GM23338 (cell line): ENCODE measurements around the gene CANX. TPM values are rescaled to one million over a fixed set of nuclear protein-coding genes. Genes with fewer than 3 reads are reported as not detected.

Source experiments
- ATAC-seq: fragments of 200-7000 bp; cut with Tn5 transposase; 3 replicates; pipeline ENCODE4 v1.9.1; 2020
- DNase-seq: peaks from one replicate; pipeline ENCODE4 v3.0.0-alpha.2; 2015; ENCODE audit warnings: low spot score
- H2AFZ ChIP-seq: fragments of 200-600 bp; sonication (generic); 2 replicates; pipeline ENCODE4 v1.8.0; 2016; ENCODE audit warnings: antibody characterized with exemption, mild to moderate bottlenecking, moderate library complexity
- H3F3A ChIP-seq: fragments of 200-600 bp; sonication (generic); replicated peaks from 2 replicates; pipeline ENCODE4 v1.8.0; 2017; ENCODE audit warnings: antibody characterized with exemption, mixed run types, low read depth
- H3K27ac ChIP-seq: fragments of 200-600 bp; sonication (generic); 2 replicates; pipeline ENCODE4 v1.6.1; 2016; ENCODE audit warnings: low read depth
- H3K27me3 ChIP-seq: fragments of 200-600 bp; sonication (generic); 2 replicates; pipeline ENCODE4 v1.8.0; 2016; ENCODE audit warnings: mild to moderate bottlenecking, mixed run types, moderate library complexity; ENCODE audit not compliant: insufficient read depth
- H3K36me3 ChIP-seq: fragments of 200-600 bp; sonication (generic); 2 replicates; pipeline ENCODE4 v1.8.0; 2016; ENCODE audit warnings: mild to moderate bottlenecking; ENCODE audit not compliant: insufficient read depth
- H3K4me1 ChIP-seq: fragments of 200-600 bp; sonication (generic); 2 replicates; pipeline ENCODE4 v1.8.0; 2016; ENCODE audit warnings: mild to moderate bottlenecking, moderate library complexity; ENCODE audit not compliant: insufficient read depth
- H3K4me2 ChIP-seq: fragments of 200-600 bp; sonication (generic); 2 replicates; pipeline ENCODE4 v1.7.1; 2017; ENCODE audit warnings: mixed run types
- H3K4me3 ChIP-seq: fragments of 200-600 bp; sonication (generic); 2 replicates; pipeline ENCODE4 v1.6.1; 2016; ENCODE audit warnings: mixed run types
- H3K79me2 ChIP-seq: fragments of 200-600 bp; sonication (generic); replicated peaks from 2 replicates; pipeline ENCODE4 v1.8.0; 2017; ENCODE audit warnings: mild to moderate bottlenecking; ENCODE audit not compliant: insufficient read depth
- H3K9me2 ChIP-seq: fragments of 200-600 bp; sonication (generic); 2 replicates; pipeline ENCODE4 v1.8.0; 2017; ENCODE audit not compliant: insufficient read depth
- H4K20me1 ChIP-seq: fragments of 200-600 bp; sonication (generic); replicated peaks from 2 replicates; pipeline ENCODE4 v1.8.0; 2017; ENCODE audit warnings: mild to moderate bottlenecking; ENCODE audit not compliant: insufficient read depth
- H3K27ac Mint-ChIP-seq: 2 replicates; pipeline ENCODE4 v1.8.0; 2020; ENCODE audit warnings: inconsistent platforms, mild to moderate bottlenecking, moderate library complexity, mixed read lengths
- H3K27me3 Mint-ChIP-seq: 3 replicates; pipeline ENCODE4 v1.8.0; 2022; ENCODE audit warnings: low read depth, mild to moderate bottlenecking, moderate library complexity, mixed read lengths, inconsistent platforms; ENCODE audit not compliant: insufficient read depth, poor library complexity
- H3K36me3 Mint-ChIP-seq: 3 replicates; pipeline ENCODE4 v1.8.0; 2021; ENCODE audit warnings: low read depth, mild to moderate bottlenecking, inconsistent platforms, moderate library complexity, mixed read lengths
- H3K4me1 Mint-ChIP-seq: 3 replicates; pipeline ENCODE4 v1.8.0; 2020; ENCODE audit warnings: mild to moderate bottlenecking, inconsistent platforms, mixed read lengths
- H3K4me3 Mint-ChIP-seq: 3 replicates; pipeline ENCODE4 v1.8.0; 2021; ENCODE audit warnings: moderate library complexity, mild to moderate bottlenecking, inconsistent platforms, mixed read lengths
- H3K9me3 Mint-ChIP-seq: 3 replicates; pipeline ENCODE4 v1.8.0; 2020; ENCODE audit warnings: moderate library complexity, mild to moderate bottlenecking, inconsistent platforms, mixed read lengths
- polyA plus RNA-seq: library from polyadenylated mRNA; unstranded; fragments of >200 nt; fragmentation: Nextera tagmentation; extraction: Ambion mirVana; gene quantifications from 2 replicates; pipeline ENCODE4 v1.2.1, GENCODE V29; 2016
- total RNA-seq: library from RNA; depleted of rRNA; stranded (reverse); fragments of >200 nt; shearing (Covaris generic); gene quantifications from 2 replicates; pipeline ENCODE4 v1.2.3, GENCODE V29; 2014
- TF ChIP-seq, protein P1 (sequence below): fragments of 250-450 bp; sonication (Bioruptor Pico); IDR thresholded peaks from 2 replicates; pipeline ENCODE4 v1.5.0; 2020; ENCODE audit warnings: mild to moderate bottlenecking, moderate library complexity
- TF ChIP-seq, protein P2 (sequence below), 2 experiments: fragments of 200-600 bp in 1 of 2; sonication (generic) in 1 of 2; conservative IDR thresholded peaks; 2 replicates each; pipeline versions ENCODE4 v1.5.1 to v1.6.1; 2016 to 2017; ENCODE audit warnings: antibody characterized with exemption in 2 of 2, low read depth in 2 of 2, mild to moderate bottlenecking in 2 of 2, moderate library complexity in 1 of 2
- TF ChIP-seq, protein P3 (sequence below): IDR thresholded peaks from 2 replicates; pipeline ENCODE4 v1.6.1; 2016; ENCODE audit warnings: antibody characterized with exemption

Gene CANX
- total and polyA plus RNA-seq, 2 experiments from 2014 or later = 177 to 530 TPM

- peaks cover 15% of the 10 kb centered on the region for H3K27me3 Mint-ChIP-seq
- H3K9me3 Mint-ChIP-seq = peaks cover 10% of the 10 kb centered on the region; the same call in 2 of the 3 replicates
Observed at GRCh38 chr5:179679014-179679674, 19.6 kb upstream of the CANX start.

More at GRCh38 chr5:179679014-179679674, 19.6 kb upstream of the CANX start:
- Histone ChIP-seq H4K20me1 (no peaks in the 10 kb centered on the region; the same call in 1 of the 2 replicates), H3K9me2 (no peaks in the 10 kb centered on the region), H3K4me1 (no peaks in the 10 kb centered on the region), H3K79me2 (0 out of 2 replicates have a peak, but pooled peaks cover 7% of the 10 kb centered on the region), H3K27me3 (no peaks in the 10 kb centered on the region; the same call in 1 of the 2 replicates), H3F3A (0 out of 2 replicates have a peak, but pooled peaks cover 11% of the 10 kb centered on the region), H3K27ac (no peak overlapping the region; the same call in 1 of the 2 replicates), H2AFZ (peak overlapping the region; percentile 94; the same call in 1 of the 2 replicates), H3K4me2 (peak overlapping the region; percentile 92), H3K4me3 (peak overlapping the region; percentile 93), H3K36me3 (no peaks in the 10 kb centered on the region; the same call in 1 of the 2 replicates)
- ATAC-seq (peak; percentile 76), DNase-seq (peak; percentile 95)
- H3K27ac Mint-ChIP-seq = peak overlapping the region; percentile 25
- H3K4me1 Mint-ChIP-seq = peaks cover 10% of the 10 kb centered on the region
- peaks cover 26% of the 10 kb centered on the region for H3K36me3 Mint-ChIP-seq
- TF ChIP-seq, protein P1, sequence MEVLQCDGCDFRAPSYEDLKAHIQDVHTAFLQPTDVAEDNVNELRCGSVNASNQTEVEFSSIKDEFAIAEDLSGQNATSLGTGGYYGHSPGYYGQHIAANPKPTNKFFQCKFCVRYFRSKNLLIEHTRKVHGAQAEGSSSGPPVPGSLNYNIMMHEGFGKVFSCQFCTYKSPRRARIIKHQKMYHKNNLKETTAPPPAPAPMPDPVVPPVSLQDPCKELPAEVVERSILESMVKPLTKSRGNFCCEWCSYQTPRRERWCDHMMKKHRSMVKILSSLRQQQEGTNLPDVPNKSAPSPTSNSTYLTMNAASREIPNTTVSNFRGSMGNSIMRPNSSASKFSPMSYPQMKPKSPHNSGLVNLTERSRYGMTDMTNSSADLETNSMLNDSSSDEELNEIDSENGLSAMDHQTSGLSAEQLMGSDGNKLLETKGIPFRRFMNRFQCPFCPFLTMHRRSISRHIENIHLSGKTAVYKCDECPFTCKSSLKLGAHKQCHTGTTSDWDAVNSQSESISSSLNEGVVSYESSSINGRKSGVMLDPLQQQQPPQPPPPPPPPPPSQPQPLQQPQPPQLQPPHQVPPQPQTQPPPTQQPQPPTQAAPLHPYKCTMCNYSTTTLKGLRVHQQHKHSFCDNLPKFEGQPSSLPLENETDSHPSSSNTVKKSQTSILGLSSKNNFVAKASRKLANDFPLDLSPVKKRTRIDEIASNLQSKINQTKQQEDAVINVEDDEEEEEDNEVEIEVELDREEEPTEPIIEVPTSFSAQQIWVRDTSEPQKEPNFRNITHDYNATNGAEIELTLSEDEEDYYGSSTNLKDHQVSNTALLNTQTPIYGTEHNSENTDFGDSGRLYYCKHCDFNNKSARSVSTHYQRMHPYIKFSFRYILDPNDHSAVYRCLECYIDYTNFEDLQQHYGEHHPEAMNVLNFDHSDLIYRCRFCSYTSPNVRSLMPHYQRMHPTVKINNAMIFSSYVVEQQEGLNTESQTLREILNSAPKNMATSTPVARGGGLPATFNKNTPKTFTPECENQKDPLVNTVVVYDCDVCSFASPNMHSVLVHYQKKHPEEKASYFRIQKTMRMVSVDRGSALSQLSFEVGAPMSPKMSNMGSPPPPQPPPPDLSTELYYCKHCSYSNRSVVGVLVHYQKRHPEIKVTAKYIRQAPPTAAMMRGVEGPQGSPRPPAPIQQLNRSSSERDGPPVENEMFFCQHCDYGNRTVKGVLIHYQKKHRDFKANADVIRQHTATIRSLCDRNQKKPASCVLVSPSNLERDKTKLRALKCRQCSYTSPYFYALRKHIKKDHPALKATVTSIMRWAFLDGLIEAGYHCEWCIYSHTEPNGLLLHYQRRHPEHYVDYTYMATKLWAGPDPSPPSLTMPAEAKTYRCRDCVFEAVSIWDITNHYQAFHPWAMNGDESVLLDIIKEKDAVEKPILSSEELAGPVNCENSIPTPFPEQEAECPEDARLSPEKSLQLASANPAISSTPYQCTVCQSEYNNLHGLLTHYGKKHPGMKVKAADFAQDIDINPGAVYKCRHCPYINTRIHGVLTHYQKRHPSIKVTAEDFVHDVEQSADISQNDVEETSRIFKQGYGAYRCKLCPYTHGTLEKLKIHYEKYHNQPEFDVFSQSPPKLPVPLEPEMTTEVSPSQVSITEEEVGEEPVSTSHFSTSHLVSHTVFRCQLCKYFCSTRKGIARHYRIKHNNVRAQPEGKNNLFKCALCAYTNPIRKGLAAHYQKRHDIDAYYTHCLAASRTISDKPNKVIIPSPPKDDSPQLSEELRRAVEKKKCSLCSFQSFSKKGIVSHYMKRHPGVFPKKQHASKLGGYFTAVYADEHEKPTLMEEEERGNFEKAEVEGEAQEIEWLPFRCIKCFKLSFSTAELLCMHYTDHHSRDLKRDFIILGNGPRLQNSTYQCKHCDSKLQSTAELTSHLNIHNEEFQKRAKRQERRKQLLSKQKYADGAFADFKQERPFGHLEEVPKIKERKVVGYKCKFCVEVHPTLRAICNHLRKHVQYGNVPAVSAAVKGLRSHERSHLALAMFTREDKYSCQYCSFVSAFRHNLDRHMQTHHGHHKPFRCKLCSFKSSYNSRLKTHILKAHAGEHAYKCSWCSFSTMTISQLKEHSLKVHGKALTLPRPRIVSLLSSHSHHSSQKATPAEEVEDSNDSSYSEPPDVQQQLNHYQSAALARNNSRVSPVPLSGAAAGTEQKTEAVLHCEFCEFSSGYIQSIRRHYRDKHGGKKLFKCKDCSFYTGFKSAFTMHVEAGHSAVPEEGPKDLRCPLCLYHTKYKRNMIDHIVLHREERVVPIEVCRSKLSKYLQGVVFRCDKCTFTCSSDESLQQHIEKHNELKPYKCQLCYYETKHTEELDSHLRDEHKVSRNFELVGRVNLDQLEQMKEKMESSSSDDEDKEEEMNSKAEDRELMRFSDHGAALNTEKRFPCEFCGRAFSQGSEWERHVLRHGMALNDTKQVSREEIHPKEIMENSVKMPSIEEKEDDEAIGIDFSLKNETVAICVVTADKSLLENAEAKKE (CRISPR knock-in tag) = no peak
- TF ChIP-seq, protein P2, sequence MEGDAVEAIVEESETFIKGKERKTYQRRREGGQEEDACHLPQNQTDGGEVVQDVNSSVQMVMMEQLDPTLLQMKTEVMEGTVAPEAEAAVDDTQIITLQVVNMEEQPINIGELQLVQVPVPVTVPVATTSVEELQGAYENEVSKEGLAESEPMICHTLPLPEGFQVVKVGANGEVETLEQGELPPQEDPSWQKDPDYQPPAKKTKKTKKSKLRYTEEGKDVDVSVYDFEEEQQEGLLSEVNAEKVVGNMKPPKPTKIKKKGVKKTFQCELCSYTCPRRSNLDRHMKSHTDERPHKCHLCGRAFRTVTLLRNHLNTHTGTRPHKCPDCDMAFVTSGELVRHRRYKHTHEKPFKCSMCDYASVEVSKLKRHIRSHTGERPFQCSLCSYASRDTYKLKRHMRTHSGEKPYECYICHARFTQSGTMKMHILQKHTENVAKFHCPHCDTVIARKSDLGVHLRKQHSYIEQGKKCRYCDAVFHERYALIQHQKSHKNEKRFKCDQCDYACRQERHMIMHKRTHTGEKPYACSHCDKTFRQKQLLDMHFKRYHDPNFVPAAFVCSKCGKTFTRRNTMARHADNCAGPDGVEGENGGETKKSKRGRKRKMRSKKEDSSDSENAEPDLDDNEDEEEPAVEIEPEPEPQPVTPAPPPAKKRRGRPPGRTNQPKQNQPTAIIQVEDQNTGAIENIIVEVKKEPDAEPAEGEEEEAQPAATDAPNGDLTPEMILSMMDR (conservative IDR thresholded peaks at IDR 0.05; ENCODE audit: low read depth in 2 of 2) = peak; percentile 45 to 75
- TF ChIP-seq, protein P3, sequence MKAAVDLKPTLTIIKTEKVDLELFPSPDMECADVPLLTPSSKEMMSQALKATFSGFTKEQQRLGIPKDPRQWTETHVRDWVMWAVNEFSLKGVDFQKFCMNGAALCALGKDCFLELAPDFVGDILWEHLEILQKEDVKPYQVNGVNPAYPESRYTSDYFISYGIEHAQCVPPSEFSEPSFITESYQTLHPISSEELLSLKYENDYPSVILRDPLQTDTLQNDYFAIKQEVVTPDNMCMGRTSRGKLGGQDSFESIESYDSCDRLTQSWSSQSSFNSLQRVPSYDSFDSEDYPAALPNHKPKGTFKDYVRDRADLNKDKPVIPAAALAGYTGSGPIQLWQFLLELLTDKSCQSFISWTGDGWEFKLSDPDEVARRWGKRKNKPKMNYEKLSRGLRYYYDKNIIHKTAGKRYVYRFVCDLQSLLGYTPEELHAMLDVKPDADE = no peak
- H3K4me3 Mint-ChIP-seq = peak overlapping the region; percentile 96
